H1 (cell line): ENCODE data around the gene MRPL41. TPM values are rescaled to one million over a fixed set of nuclear protein-coding genes. Genes with fewer than 3 reads are reported as not detected.

ENCODE experiments used
- CTCF ChIA-PET: fragments of 300-600 bp; sonication (Branson Sonifier 250); formaldehyde crosslinking; loops from one replicate; lab custom pipeline; 2021; ENCODE audit not compliant: partially characterized antibody; lab: Charles Lee
- POLR2A ChIA-PET: fragments of 300-600 bp; sonication (Branson Sonifier 250); formaldehyde crosslinking; loops from one replicate; lab custom pipeline; 2021; ENCODE audit warnings: inconsistent platforms; ENCODE audit not compliant: partially characterized antibody; lab: Charles Lee
- DNase-seq, 2 experiments: peaks; one replicate each; pipeline versions ENCODE4 v3.0.0 to v3.0.0-alpha.2; 2010 to 2022; ENCODE audit warnings: low spot score in 2 of 2, low read depth in 1 of 2, mixed read lengths in 1 of 2
- FAIRE-seq: peaks from 2 replicates; lab custom pipeline; 2011; peaks lifted over from hg19 to GRCh38; lab: Jason Lieb, UNC
- H2AFZ ChIP-seq: 2 replicates; pipeline ENCODE4 v1.8.1; 2012; ENCODE audit warnings: low read length, inconsistent platforms
- H2AK5ac ChIP-seq: 2 replicates; pipeline ENCODE4 v1.6.1; 2013; ENCODE audit warnings: low read depth, low read length
- H2BK120ac ChIP-seq: replicated peaks from 2 replicates; pipeline ENCODE3; 2013; ENCODE audit warnings: low read depth, low read length, inconsistent platforms
- H2BK12ac ChIP-seq: 2 replicates; pipeline ENCODE4 v1.6.1; 2013; ENCODE audit warnings: low read depth, low read length
- H2BK15ac ChIP-seq: 2 replicates; pipeline ENCODE4 v1.6.1; 2013; ENCODE audit warnings: low read length
- H2BK20ac ChIP-seq: 2 replicates; pipeline ENCODE4 v1.6.1; 2013; ENCODE audit warnings: low read length
- H2BK5ac ChIP-seq: 2 replicates; pipeline ENCODE4 v1.6.1; 2013; ENCODE audit warnings: low read depth, low read length
- H3K14ac ChIP-seq: 2 replicates; pipeline ENCODE4 v1.6.1; 2013; ENCODE audit warnings: inconsistent platforms; ENCODE audit not compliant: insufficient read length
- H3K18ac ChIP-seq: 2 replicates; pipeline ENCODE4 v1.6.1; 2013; ENCODE audit warnings: low read length; ENCODE audit errors: extremely low read depth
- H3K23ac ChIP-seq: 2 replicates; pipeline ENCODE4 v1.6.1; 2013; ENCODE audit warnings: inconsistent platforms; ENCODE audit not compliant: insufficient read length
- H3K23me2 ChIP-seq: 2 replicates; pipeline ENCODE4 v1.6.1; 2013; ENCODE audit warnings: low read depth, low read length
- H3K27ac ChIP-seq: 2 replicates; pipeline ENCODE4 v1.6.1; 2011; ENCODE audit warnings: low read depth, low read length, inconsistent platforms
- H3K27me3 ChIP-seq, 4 experiments: replicated peaks in 1 of 4; 1 replicate in 1 of 4; 2 replicates in 3 of 4; pipeline versions ENCODE4 v1.6.1 to v1.8.1; 2011 to 2013; ENCODE audit warnings: low read length in 3 of 4, mild to moderate bottlenecking in 3 of 4, inconsistent platforms in 2 of 4, mixed read lengths in 2 of 4, moderate library complexity in 1 of 4; ENCODE audit not compliant: control insufficient read depth in 3 of 4, insufficient read depth in 3 of 4; ENCODE audit errors: extremely low read depth in 1 of 4
- H3K36me3 ChIP-seq, 4 experiments: 2 replicates each; pipeline versions ENCODE4 v1.6.1 to v1.8.1; 2011 to 2013; ENCODE audit warnings: mild to moderate bottlenecking in 4 of 4, low read length in 3 of 4, moderate library complexity in 2 of 4, control low read depth in 1 of 4, inconsistent platforms in 1 of 4; ENCODE audit not compliant: insufficient read depth in 4 of 4, control insufficient read depth in 2 of 4
- H3K4ac ChIP-seq: replicated peaks from 2 replicates; pipeline ENCODE3; 2013; ENCODE audit warnings: low read length, low read depth, mixed read lengths, inconsistent platforms; ENCODE audit not compliant: insufficient read length
- H3K4me1 ChIP-seq, 4 experiments: replicated peaks in 1 of 4; 1 replicate in 1 of 4; 2 replicates in 3 of 4; pipeline versions ENCODE4 v1.6.1 to v1.8.1; 2011 to 2013; ENCODE audit warnings: low read length in 3 of 4, inconsistent platforms in 2 of 4, mixed read lengths in 1 of 4; ENCODE audit not compliant: insufficient read depth in 4 of 4, control insufficient read depth in 3 of 4
- H3K4me2 ChIP-seq, 2 experiments: 2 replicates each; pipeline versions ENCODE4 v1.6.1 to v1.8.1; 2011 to 2013; ENCODE audit warnings: low read depth in 2 of 2, low read length in 2 of 2, control low read depth in 1 of 2, inconsistent platforms in 1 of 2, mild to moderate bottlenecking in 1 of 2; ENCODE audit not compliant: insufficient read depth in 1 of 2
- H3K4me3 ChIP-seq, 4 experiments: fragments of 200-600, 300-600 bp in 1 of 4; sonication (generic), shearing (Covaris generic), sonication (Bioruptor Twin) in 1 of 4; 2 replicates each; pipeline versions ENCODE4 v1.5.1 to v1.8.1; 2011 to 2016; ENCODE audit warnings: low read length in 4 of 4, low read depth in 3 of 4, control low read depth in 2 of 4, inconsistent platforms in 2 of 4, mild to moderate bottlenecking in 2 of 4, mixed read lengths in 1 of 4, moderate library complexity in 1 of 4; ENCODE audit not compliant: insufficient read depth in 2 of 4; ENCODE audit errors: extremely low read depth in 1 of 4
- H3K56ac ChIP-seq: replicated peaks from 2 replicates; pipeline ENCODE3; 2013; ENCODE audit warnings: low read depth, mild to moderate bottlenecking, mixed read lengths, low read length, inconsistent platforms; ENCODE audit not compliant: insufficient read length
- H3K79me1 ChIP-seq: 2 replicates; pipeline ENCODE4 v1.6.1; 2013; ENCODE audit warnings: low read depth, low read length, control low read depth
- H3K79me2 ChIP-seq, 2 experiments: 2 replicates each; pipeline versions ENCODE4 v1.6.1 to v1.8.1; 2012 to 2013; ENCODE audit warnings: low read length in 2 of 2, mild to moderate bottlenecking in 2 of 2, inconsistent platforms in 1 of 2; ENCODE audit not compliant: insufficient read depth in 2 of 2, control insufficient read depth in 1 of 2
- H3K9ac ChIP-seq, 4 experiments: replicated peaks in 1 of 4; 1 replicate in 1 of 4; 2 replicates in 3 of 4; pipeline versions ENCODE4 v1.6.1 to v1.8.1; 2011 to 2013; ENCODE audit warnings: low read depth in 3 of 4, low read length in 3 of 4, control low read depth in 2 of 4, mild to moderate bottlenecking in 2 of 4, moderate library complexity in 2 of 4, inconsistent platforms in 1 of 4; ENCODE audit errors: extremely low read depth in 1 of 4
- H3K9me3 ChIP-seq, 2 experiments: 2 replicates each; pipeline versions ENCODE4 v1.6.1 to v1.8.1; 2012 to 2013; ENCODE audit warnings: mild to moderate bottlenecking in 2 of 2, moderate library complexity in 2 of 2, control low read depth in 1 of 2, inconsistent platforms in 1 of 2, low read depth in 1 of 2, low read length in 1 of 2, mixed read lengths in 1 of 2; ENCODE audit not compliant: insufficient read depth in 2 of 2
- H4K20me1 ChIP-seq, 2 experiments: replicated peaks in 1 of 2; 2 replicates each; pipeline versions ENCODE3 to v1.8.1; 2011 to 2013; ENCODE audit warnings: inconsistent platforms in 2 of 2, low read length in 2 of 2, mild to moderate bottlenecking in 1 of 2; ENCODE audit not compliant: insufficient read depth in 2 of 2, control insufficient read depth in 1 of 2
- H4K5ac ChIP-seq: 2 replicates; pipeline ENCODE4 v1.6.1; 2013; ENCODE audit warnings: low read length, low read depth, mixed read lengths, inconsistent platforms; ENCODE audit not compliant: insufficient read length
- H4K8ac ChIP-seq: 2 replicates; pipeline ENCODE4 v1.8.0; 2013; ENCODE audit warnings: mild to moderate bottlenecking, moderate library complexity, low read length, inconsistent platforms; ENCODE audit not compliant: insufficient read depth; ENCODE audit errors: extremely low read depth
- H4K91ac ChIP-seq: replicated peaks from 2 replicates; pipeline ENCODE3; 2013; ENCODE audit warnings: low read length, mixed read lengths, inconsistent platforms; ENCODE audit not compliant: insufficient read length
- RFX5 ChIP-seq: IDR thresholded peaks from 2 replicates; pipeline ENCODE4 v1.6.1; 2011; ENCODE audit warnings: low read depth, low read length, improper control_type of control experiment, borderline replicate concordance
- WGBS, 2 experiments: shearing (Covaris generic) in 1 of 2; methylation state at CpG; one replicate each; pipeline versions ENCODE4 v1.1.6 to v1.1.7; 2013 to 2015; ENCODE audit warnings: low lambda C conversion rate in 2 of 2, mixed read lengths in 2 of 2, inconsistent platforms in 1 of 2, low coverage in 1 of 2, missing lambda C conversion rate in 1 of 2; ENCODE audit not compliant: insufficient replicate concordance in 2 of 2, insufficient coverage in 1 of 2, insufficient read length in 1 of 2; ENCODE audit errors: extremely low coverage in 1 of 2, missing lambda C conversion rate in 1 of 2; 5-methylcytosine and 5-hydroxymethylcytosine counted together
- long read RNA-seq, 2 experiments: library from RNA in 1 of 2; library from capped mRNA in 1 of 2; stranded (forward); transcript quantifications; one replicate each; pipeline ENCODE4 v2.0.0, GENCODE V29; 2021; ENCODE audit warnings: inconsistent platforms in 1 of 2
- polyA minus RNA-seq, 3 experiments: library from RNA; depleted of rRNA, polyadenylated mRNA; stranded (reverse); fragments of >200 nt; gene quantifications; 1 replicate in 2 of 3; 2 replicates in 1 of 3; pipeline ENCODE4 v1.2.3, GENCODE V29; 2011
- polyA plus RNA-seq, 7 experiments: library from polyadenylated mRNA; depleted of rRNA in 3 of 7; stranded (reverse) in 5 of 7; unstranded in 2 of 7; fragments of >200 nt in 5 of 7; fragments of 200-250 nt in 2 of 7; gene quantifications; 1 replicate in 5 of 7; 2 replicates in 1 of 7; 4 replicates in 1 of 7; pipeline versions ENCODE4 v1.2.1 to v1.2.3, GENCODE V29; 2011 to 2013; ENCODE audit warnings: missing spikeins in 2 of 7, mixed read lengths in 2 of 7
- total RNA-seq: library from RNA; stranded (reverse); fragmentation: NEBNext Ultra II Directional; extraction: Animal tissue kit (Norgen Biotek cat#: 25700); gene quantifications from 2 replicates; pipeline ENCODE4 v1.2.1, GENCODE V29; 2021

The MRPL41 gene
- total RNA-seq (47.2 and 49.4 TPM in 2 replicates), polyA plus RNA-seq (2011; rRNA removed) (58.1 and 79.3 TPM in 2 replicates), polyA minus RNA-seq (2011; rRNA and poly(A)+ RNA removed) (2.4 and 2.7 TPM in 2 replicates)
- 54.3 TPM for polyA plus RNA-seq (2011; cell fraction: cytosol; rRNA removed)
- 39.5 TPM for polyA plus RNA-seq (2011; cell fraction: nucleus; rRNA removed)
- 30.4 to 55.6 TPM (median 46.9 TPM) in 4 replicates for polyA plus RNA-seq (2012, experiment 1 of 2)
- 38.3 TPM for polyA plus RNA-seq (2012, experiment 2 of 2)
- 43.5 TPM for polyA plus RNA-seq (2013, experiment 1 of 2)
- polyA plus RNA-seq (2013, experiment 2 of 2): 42.5 TPM
- 15.5 TPM for polyA minus RNA-seq (2011; cell fraction: cytosol; rRNA and poly(A)+ RNA removed)
- 10.0 TPM for polyA minus RNA-seq (2011; cell fraction: nucleus; rRNA and poly(A)+ RNA removed)
- long read RNA-seq, experiment 1, transcript MRPL41-201 (2 exons, 1,262 nt): major isoform, 41 of 63 reads
- long read RNA-seq, experiment 1, partial matches to known transcripts: 0 of 63 reads
- long read RNA-seq, experiment 1, other reads (novel, unspliced or antisense): 22 of 63 reads
- long read RNA-seq, experiment 2: 0 reads

GRCh38 chr9:137551264-137552021 is at the start of gene MRPL41:
MRPL41 (plus strand) TSS chr9:137551879; CDS start chr9:137552082, 203 bp downstream.
- no peaks in the 10 kb centered on the region for H3K79me2 ChIP-seq
- CTCF ChIA-PET: interaction anchor here (0.7 to 1.3 kb wide), 3 partner anchors 16 to 33 kb away, joined by 3 to 5 read pairs (median 4); no protein-coding TSS in a partner anchor
- no peak within 1 kb of the TSS for H2AK5ac ChIP-seq
- peak within 1 kb of the TSS; percentile 95 for H4K8ac ChIP-seq
- peak within 1 kb of the TSS; percentile 65 for H4K91ac ChIP-seq
- H3K4me3 ChIP-seq: peak within 1 kb of the TSS; percentile 63 to 79 (median 78)
- FAIRE-seq: no peak
- peak within 1 kb of the TSS; percentile 69 to 88 (median 79) for H3K9ac ChIP-seq
- 2% methylated on average over 41 of the region's 106 CpGs; no CpG with 5 or more reads in 1 of the 2 experiments for WGBS, 2 experiments
- no peak within 1 kb of the TSS for H2BK12ac ChIP-seq
- no peak within 1 kb of the TSS for H3K56ac ChIP-seq
- DNase-seq: peak; percentile 70 to 93
- peaks cover 0 to 7% (median 1%) of the 10 kb centered on the region in 4 experiments; a peak in 3 of 7 replicates for H3K4me1 ChIP-seq
- POLR2A ChIA-PET: interaction anchor here (0.7 to 2.8 kb wide), 9 partner anchors 8 to 160 kb away, joined by 3 to 16 read pairs (median 3); partner anchors contain the start of gene DPH7
- H3K27ac ChIP-seq: peak within 1 kb of the TSS; percentile 53; the same call in 1 of the 2 replicates
- H4K20me1 ChIP-seq: peaks cover 4 to 6% of the 10 kb centered on the region in 2 experiments
- H3K18ac ChIP-seq: peak within 1 kb of the TSS; percentile 6
- peaks cover 3 to 9% of the 10 kb centered on the region in 2 experiments; a peak in 2 of 4 replicates for H3K9me3 ChIP-seq
- peaks cover 5% of the 10 kb centered on the region; the same call in 1 of the 2 replicates for H3K79me1 ChIP-seq
- no peak within 1 kb of the TSS for H2BK15ac ChIP-seq
- H3K27me3 ChIP-seq: no peaks in the 10 kb centered on the region
- no peak within 1 kb of the TSS for H2BK5ac ChIP-seq
- H2BK20ac ChIP-seq: no peak within 1 kb of the TSS
- H4K5ac ChIP-seq: peak within 1 kb of the TSS; percentile 36
- H3K14ac ChIP-seq: no peak within 1 kb of the TSS
- peak within 1 kb of the TSS; percentile 91 for H3K4ac ChIP-seq
- H3K23me2 ChIP-seq: peaks cover 7% of the 10 kb centered on the region; the same call in 1 of the 2 replicates
- H3K23ac ChIP-seq: no peak within 1 kb of the TSS
- peak within 1 kb of the TSS; percentile 78 to 90 for H3K4me2 ChIP-seq
- H3K36me3 ChIP-seq: peaks cover 7 to 15% (median 10%) of the 10 kb centered on the region in 4 experiments; a peak in 5 of 8 replicates
- no peak within 1 kb of the TSS for H2AFZ ChIP-seq
- H2BK120ac ChIP-seq: no peak within 1 kb of the TSS
- no peak for TF ChIP-seq RFX5
